ENCODE data around the gene DNAH2.

DNAH2 gene

GRCh38 chr17:7817643-7817964 lies 100.1 kb downstream of the DNAH2 start:
- no peak for DNase-seq (ENCODE audit: low read depth)
- no peak for TF ChIP-seq CTCF (IDR thresholded peaks at IDR 0.05; ENCODE audit: low read depth, low read length, missing control alignments)
- no peak overlapping the region for H3K4me3 ChIP-seq (ENCODE audit: low read depth, low read length)

GRCh38 chr17:7818026-7818425 lies 100.5 kb downstream of the DNAH2 start:
- no peak overlapping the region for H3K4me3 ChIP-seq (ENCODE audit: low read depth, low read length)
- DNase-seq (ENCODE audit: low read depth): no peak
- no peak for TF ChIP-seq CTCF (IDR thresholded peaks at IDR 0.05; ENCODE audit: low read depth, low read length, missing control alignments)

- H3K4me3 ChIP-seq (ENCODE audit: low read depth, low read length): no peak overlapping the region
- DNase-seq (ENCODE audit: low read depth): no peak
- no peak for TF ChIP-seq CTCF (IDR thresholded peaks at IDR 0.05; ENCODE audit: low read depth, low read length, missing control alignments)
These were observed 101.5 kb downstream of the DNAH2 start for GRCh38 chr17:7818746-7819645.

GRCh38 chr17:7820231-7820630 lies 102.7 kb downstream of the DNAH2 start:
- no peak overlapping the region for H3K4me3 ChIP-seq (ENCODE audit: low read depth, low read length)
- TF ChIP-seq CTCF (IDR thresholded peaks at IDR 0.05; ENCODE audit: low read depth, low read length, missing control alignments): no peak
- DNase-seq (ENCODE audit: low read depth): no peak

- no peak for TF ChIP-seq CTCF (IDR thresholded peaks at IDR 0.05; ENCODE audit: low read depth, low read length, missing control alignments)
- no peak for DNase-seq (ENCODE audit: low read depth)
- H3K4me3 ChIP-seq (ENCODE audit: low read depth, low read length): no peak overlapping the region
These were observed 104.6 kb downstream of the DNAH2 start for GRCh38 chr17:7822126-7822525.

- TF ChIP-seq CTCF (IDR thresholded peaks at IDR 0.05; ENCODE audit: low read depth, low read length, missing control alignments): no peak
- H3K4me3 ChIP-seq (ENCODE audit: low read depth, low read length): no peak overlapping the region
- DNase-seq (ENCODE audit: low read depth): no peak
These were observed 106.0 kb downstream of the DNAH2 start for GRCh38 chr17:7823581-7824001.
